CD4-positive, alpha-beta T cell (primary cell): ENCODE measurements around the gene PNKD. TPM values are rescaled to one million over a fixed set of nuclear protein-coding genes. Genes with fewer than 3 reads are reported as not detected.

Experiments
- ATAC-seq: fragments of 200-7000 bp; cut with Tn5 transposase; one replicate; pipeline ENCODE4 v1.10.0; 2022; ENCODE audit warnings: mild to moderate bottlenecking; ENCODE audit not compliant: poor library complexity
- CTCF ChIA-PET: fragments of 350-600 bp; sonication (Branson Sonifier 250); formaldehyde crosslinking; loops from one replicate; lab custom pipeline; 2021; ENCODE audit warnings: antibody characterized with exemption, inconsistent platforms; lab: Charles Lee
- POLR2A ChIA-PET: fragments of 350-600 bp; sonication (Branson Sonifier 250); formaldehyde crosslinking; loops from one replicate; lab custom pipeline; 2021; ENCODE audit warnings: antibody characterized with exemption, inconsistent platforms; lab: Charles Lee
- DNase-seq, 14 experiments: peaks; one replicate each; pipeline ENCODE4 v3.0.0-alpha.2; 2013 to 2020; ENCODE audit warnings: mixed read lengths in 2 of 14
- H3K27ac ChIP-seq, 2 donors: one replicate each; pipeline versions ENCODE4 v1.5.1 to v1.7.0; 2013; ENCODE audit warnings: low read length in 2 of 2, low read depth in 1 of 2, mild to moderate bottlenecking in 1 of 2
- H3K27me3 ChIP-seq, 2 experiments: 1 replicate in 1 of 2; 2 replicates in 1 of 2; pipeline versions ENCODE4 v1.6.1 to v1.7.0; 2013; ENCODE audit warnings: low read length in 2 of 2, control low read depth in 1 of 2, mild to moderate bottlenecking in 1 of 2, moderate library complexity in 1 of 2; ENCODE audit not compliant: insufficient read depth in 2 of 2, control insufficient read depth in 1 of 2
- H3K36me3 ChIP-seq: one replicate; pipeline ENCODE4 v1.6.1; 2013; ENCODE audit warnings: low read length, control low read depth; ENCODE audit not compliant: insufficient read depth
- H3K4me1 ChIP-seq: one replicate; pipeline ENCODE4 v1.6.1; 2013; ENCODE audit warnings: low read length, control low read depth; ENCODE audit not compliant: insufficient read depth
- H3K4me3 ChIP-seq: one replicate; pipeline ENCODE4 v1.5.1; 2013; ENCODE audit warnings: mild to moderate bottlenecking, low read length, moderate library complexity
- H3K9me3 ChIP-seq, 2 experiments: 1 replicate in 1 of 2; 2 replicates in 1 of 2; pipeline versions ENCODE4 v1.6.1 to v1.7.0; 2013; ENCODE audit warnings: low read length in 2 of 2, mild to moderate bottlenecking in 2 of 2, control low read depth in 1 of 2, moderate library complexity in 1 of 2; ENCODE audit not compliant: control insufficient read depth in 1 of 2, insufficient read depth in 1 of 2
- H3K27ac Mint-ChIP-seq: one replicate; pipeline ENCODE4 v1.8.0; 2020; ENCODE audit warnings: mixed read lengths
- H3K27me3 Mint-ChIP-seq: one replicate; pipeline ENCODE4 v1.8.0; 2021; ENCODE audit warnings: mixed read lengths
- H3K36me3 Mint-ChIP-seq: one replicate; pipeline ENCODE4 v1.8.0; 2021; ENCODE audit warnings: low read depth, mixed read lengths
- H3K4me1 Mint-ChIP-seq: one replicate; pipeline ENCODE4 v1.8.0; 2021; ENCODE audit warnings: low read depth, mixed read lengths
- H3K4me3 Mint-ChIP-seq: one replicate; pipeline ENCODE4 v1.8.0; 2020; ENCODE audit warnings: mild to moderate bottlenecking, mixed read lengths
- H3K9me3 Mint-ChIP-seq: one replicate; pipeline ENCODE4 v1.8.0; 2020; ENCODE audit warnings: mixed read lengths
- intact Hi-C, 2 experiments: fragments of 100-400 bp; cut with DNase I in 1 of 2; cut with micrococcal nuclease in 1 of 2; formaldehyde crosslinking; loops; one replicate each; pipeline versions ENCODE4 v1.15.1 to v1.9.0; 2023 to 2025; cut with DNase I, micrococcal nuclease
- total RNA-seq, 174 experiments: library from RNA in 2 of 174; stranded (reverse) in 2 of 174; gene quantifications; one replicate each; pipeline ENCODE4 v1.2.3 and lab custom pipeline; 2021 to 2026
- TF ChIP-seq, protein P1 (sequence below): fragments of 200-600 bp; IDR thresholded peaks from one replicate; pipeline ENCODE4 v1.8.0; 2022; ENCODE audit warnings: antibody characterized with exemption, mild to moderate bottlenecking

PNKD gene
- total RNA-seq, 2 experiments from 2014 or later: 9.2 to 10.6 TPM

DNA sequence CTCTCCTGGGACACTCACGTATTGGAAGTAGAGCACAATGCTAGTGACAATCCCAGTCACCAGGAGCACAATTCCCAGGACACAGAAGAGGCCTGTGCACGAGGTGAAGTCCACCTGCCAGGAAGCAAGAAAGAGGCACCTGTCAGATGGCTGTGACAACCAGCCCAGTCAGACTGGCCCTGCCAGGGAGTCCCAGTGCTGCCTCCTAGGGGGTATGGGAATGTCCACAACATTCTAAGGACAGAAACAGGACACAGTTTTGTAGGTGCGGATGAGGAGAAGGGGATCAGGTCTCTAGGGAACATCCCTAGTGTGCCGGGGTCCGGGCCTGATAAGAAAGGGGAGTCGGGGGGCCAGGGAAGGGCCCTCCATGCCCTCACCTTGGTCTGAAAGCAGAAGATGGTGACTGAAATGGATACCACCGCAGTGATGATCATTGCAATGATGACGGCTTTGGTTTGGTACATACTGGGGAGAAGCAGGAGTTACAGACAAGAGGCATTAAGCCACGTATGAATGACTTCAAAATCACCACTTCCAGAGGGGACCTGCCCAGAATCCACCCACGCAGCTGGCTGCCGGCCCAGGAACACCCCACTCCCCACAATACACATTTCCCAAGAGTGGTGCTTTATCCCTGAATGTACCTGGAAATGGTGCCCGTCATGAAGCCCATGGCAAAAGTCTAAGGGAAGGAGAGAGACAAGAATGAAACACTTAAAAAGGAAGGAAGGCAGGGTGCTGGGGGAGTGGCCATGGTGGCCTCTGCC lies 6.9 kb downstream of the PNKD start:
- H3K27me3 Mint-ChIP-seq: no peaks in the 10 kb centered on the region
- Histone ChIP-seq H3K4me3 (no peak overlapping the region), H3K4me1 (peaks cover 30% of the 10 kb centered on the region), H3K27ac (peak overlapping the region in 1 of 2 donors; percentile 24), H3K36me3 (peaks cover 89% of the 10 kb centered on the region), H3K9me3 (no peaks in the 10 kb centered on the region), H3K27me3 (no peaks in the 10 kb centered on the region)
- TF ChIP-seq, protein P1, sequence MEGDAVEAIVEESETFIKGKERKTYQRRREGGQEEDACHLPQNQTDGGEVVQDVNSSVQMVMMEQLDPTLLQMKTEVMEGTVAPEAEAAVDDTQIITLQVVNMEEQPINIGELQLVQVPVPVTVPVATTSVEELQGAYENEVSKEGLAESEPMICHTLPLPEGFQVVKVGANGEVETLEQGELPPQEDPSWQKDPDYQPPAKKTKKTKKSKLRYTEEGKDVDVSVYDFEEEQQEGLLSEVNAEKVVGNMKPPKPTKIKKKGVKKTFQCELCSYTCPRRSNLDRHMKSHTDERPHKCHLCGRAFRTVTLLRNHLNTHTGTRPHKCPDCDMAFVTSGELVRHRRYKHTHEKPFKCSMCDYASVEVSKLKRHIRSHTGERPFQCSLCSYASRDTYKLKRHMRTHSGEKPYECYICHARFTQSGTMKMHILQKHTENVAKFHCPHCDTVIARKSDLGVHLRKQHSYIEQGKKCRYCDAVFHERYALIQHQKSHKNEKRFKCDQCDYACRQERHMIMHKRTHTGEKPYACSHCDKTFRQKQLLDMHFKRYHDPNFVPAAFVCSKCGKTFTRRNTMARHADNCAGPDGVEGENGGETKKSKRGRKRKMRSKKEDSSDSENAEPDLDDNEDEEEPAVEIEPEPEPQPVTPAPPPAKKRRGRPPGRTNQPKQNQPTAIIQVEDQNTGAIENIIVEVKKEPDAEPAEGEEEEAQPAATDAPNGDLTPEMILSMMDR: no peak
- H3K36me3 Mint-ChIP-seq: peaks cover 88% of the 10 kb centered on the region
- POLR2A ChIA-PET: interaction anchor here (8.0 kb wide), 1 partner anchor 11 kb away, joined by 221 read pairs; the partner anchor contains the start of gene TMBIM1
- CTCF ChIA-PET: no interaction called here
- ATAC-seq: no peak
- peaks cover 38% of the 10 kb centered on the region for H3K4me1 Mint-ChIP-seq
- peak in 1 of 14 experiments; percentile 17 for DNase-seq
- no peak overlapping the region for H3K4me3 Mint-ChIP-seq
- intact Hi-C loops: no loop called here
- H3K9me3 Mint-ChIP-seq: no peaks in the 10 kb centered on the region
- H3K27ac Mint-ChIP-seq: peak overlapping the region; percentile 75

DNA sequence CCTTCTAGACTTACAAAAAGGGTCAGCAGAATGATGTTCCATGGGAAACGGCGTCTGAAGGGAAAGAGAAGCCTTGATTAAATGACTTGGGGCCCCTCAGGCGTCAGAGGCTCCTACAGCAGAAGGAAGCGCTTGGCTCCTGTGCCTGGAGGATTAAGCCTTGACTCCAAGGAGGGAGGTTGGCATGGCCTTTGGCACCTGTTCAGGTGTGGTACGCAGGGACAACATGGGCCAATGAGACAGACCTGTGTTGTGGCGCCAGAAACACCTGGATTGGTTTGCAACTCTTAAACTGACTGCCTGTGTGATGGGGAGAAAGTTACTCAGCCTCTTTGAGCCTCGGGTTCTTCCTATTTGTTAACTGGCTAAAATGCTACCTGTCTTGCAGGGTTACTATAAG lies 7.6 kb downstream of the PNKD start:
- no peaks in the 10 kb centered on the region for H3K27me3 Mint-ChIP-seq
- intact Hi-C loops: no loop called here
- Histone ChIP-seq H3K27ac (peak overlapping the region in 1 of 2 donors; percentile 24), H3K27me3 (no peaks in the 10 kb centered on the region), H3K4me1 (peaks cover 30% of the 10 kb centered on the region), H3K36me3 (peaks cover 92% of the 10 kb centered on the region), H3K4me3 (no peak overlapping the region), H3K9me3 (no peaks in the 10 kb centered on the region)
- peaks cover 38% of the 10 kb centered on the region for H3K4me1 Mint-ChIP-seq
- TF ChIP-seq, protein P1: no peak
- H3K27ac Mint-ChIP-seq: peak overlapping the region; percentile 75
- ATAC-seq (no peak), DNase-seq (no peak)
- ChIA-PET CTCF (no interaction called here), POLR2A (no interaction called here)
- H3K4me3 Mint-ChIP-seq: no peak overlapping the region
- peaks cover 83% of the 10 kb centered on the region for H3K36me3 Mint-ChIP-seq
- no peaks in the 10 kb centered on the region for H3K9me3 Mint-ChIP-seq

DNA sequence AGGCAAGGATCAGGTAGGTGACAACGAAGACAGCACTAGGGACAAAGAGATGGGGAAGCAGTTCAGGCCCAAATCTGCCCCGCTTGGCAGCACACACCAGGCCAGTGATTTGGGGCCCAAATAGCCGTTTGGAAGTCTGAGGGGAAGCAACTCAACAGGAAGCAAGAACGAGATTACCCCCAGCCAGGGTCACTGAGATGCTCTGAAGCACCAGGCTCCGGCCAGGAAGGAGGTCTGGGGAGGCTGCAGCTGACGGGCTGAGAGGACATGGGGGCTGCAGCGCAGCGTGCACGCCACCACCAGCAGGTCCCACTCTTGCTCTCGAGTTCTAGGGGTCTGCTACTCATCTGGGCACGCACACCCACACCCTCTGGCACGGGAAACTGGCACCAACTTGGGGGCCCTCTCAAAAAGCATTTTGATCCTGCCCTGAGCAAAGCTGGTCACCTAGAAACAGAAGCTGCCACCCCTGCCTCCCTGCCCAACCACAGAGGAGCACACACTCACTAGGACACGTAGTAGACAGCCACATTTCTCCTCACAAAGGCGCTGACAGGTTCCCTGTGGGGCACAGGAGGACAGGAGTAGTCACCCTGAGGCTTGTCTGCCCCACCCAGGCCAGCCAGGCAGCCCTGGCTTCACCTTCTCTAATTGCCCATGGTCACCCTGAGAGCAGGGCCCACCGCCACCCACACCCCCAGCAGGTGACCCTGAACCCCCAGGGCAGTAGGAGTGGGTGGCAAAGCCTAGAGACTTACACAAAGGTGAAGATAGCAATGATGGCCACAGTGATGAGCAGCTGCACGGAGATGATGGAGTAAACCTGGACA lies 8.4 kb downstream of the PNKD start:
- H3K9me3 ChIP-seq: no peaks in the 10 kb centered on the region
- intact Hi-C loops: no loop called here
- DNase-seq (peak in 1 of 14 experiments; percentile 10), ATAC-seq (no peak)
- Mint-ChIP-seq H3K27ac (peak overlapping the region; percentile 78), H3K4me1 (peaks cover 43% of the 10 kb centered on the region), H3K36me3 (peaks cover 84% of the 10 kb centered on the region), H3K4me3 (no peak overlapping the region), H3K27me3 (no peaks in the 10 kb centered on the region), H3K9me3 (no peaks in the 10 kb centered on the region)
- peak overlapping the region in 1 of 2 donors; percentile 45 for H3K27ac ChIP-seq
- H3K4me3 ChIP-seq: no peak overlapping the region
- no peaks in the 10 kb centered on the region for H3K27me3 ChIP-seq
- TF ChIP-seq, protein P1: no peak
- CTCF ChIA-PET: no interaction called here
- POLR2A ChIA-PET: no interaction called here
- peaks cover 97% of the 10 kb centered on the region for H3K36me3 ChIP-seq
- H3K4me1 ChIP-seq: peaks cover 36% of the 10 kb centered on the region
